IMR-90 (cell line): ENCODE data around the gene TAGLN3. TPM values are rescaled to one million over a fixed set of nuclear protein-coding genes. Genes with fewer than 3 reads are reported as not detected.

Experiments
- ATAC-seq: fragments of 200-7000 bp; cut with Tn5 transposase; 2 replicates; pipeline ENCODE4 v1.9.1; 2020; ENCODE audit warnings: low read depth, mild to moderate bottlenecking, moderate library complexity
- BruUV-seq: library from RNA; stranded (reverse); fragments of 400-500 nt; replicated peaks from 2 replicates; lab custom pipeline; 2021; lab: Mats Ljungman, UMichigan
- CTCF ChIA-PET: fragments of 300-600 bp; formaldehyde crosslinking; extraction: SDS; loops from one replicate; lab custom pipeline; 2021; ENCODE audit warnings: antibody characterized with exemption; lab: Yijun Ruan, JAX
- POLR2A ChIA-PET: fragments of 300-600 bp; sonication (Branson Sonifier 250); formaldehyde crosslinking; loops from one replicate; lab custom pipeline; 2022; ENCODE audit warnings: antibody characterized with exemption; ENCODE audit not compliant: unreplicated experiment; lab: Charles Lee
- DNase-seq: peaks from one replicate; pipeline ENCODE4 v3.0.0; 2013
- H2AFZ ChIP-seq: replicated peaks from 2 replicates; pipeline ENCODE3; 2013; ENCODE audit warnings: low read length, mild to moderate bottlenecking; ENCODE audit not compliant: poor library complexity
- H2AK5ac ChIP-seq: 2 replicates; pipeline ENCODE4 v1.6.1; 2013; ENCODE audit warnings: low read depth, low read length, inconsistent platforms
- H2AK9ac ChIP-seq: replicated peaks from 2 replicates; pipeline ENCODE3; 2013; ENCODE audit warnings: mild to moderate bottlenecking, low read depth, low read length, moderate library complexity; ENCODE audit not compliant: poor library complexity
- H2BK120ac ChIP-seq: 2 replicates; pipeline ENCODE4 v1.6.1; 2013; ENCODE audit warnings: low read depth, low read length, inconsistent platforms
- H2BK15ac ChIP-seq: 3 replicates; pipeline ENCODE4 v1.6.1; 2013; ENCODE audit warnings: low read depth, low read length, inconsistent platforms
- H2BK20ac ChIP-seq: 2 replicates; pipeline ENCODE4 v1.6.1; 2013; ENCODE audit warnings: low read depth, mild to moderate bottlenecking, inconsistent platforms, low read length, moderate library complexity
- H2BK5ac ChIP-seq: 2 replicates; pipeline ENCODE4 v1.6.1; 2013; ENCODE audit warnings: mild to moderate bottlenecking, low read depth, low read length, inconsistent platforms; ENCODE audit not compliant: poor library complexity, severe bottlenecking
- H3K14ac ChIP-seq: replicated peaks from 2 replicates; pipeline ENCODE4 v1.6.1; 2013; ENCODE audit warnings: low read depth, low read length, inconsistent platforms
- H3K18ac ChIP-seq: 2 replicates; pipeline ENCODE4 v1.6.1; 2013; ENCODE audit warnings: low read depth, low read length, control low read depth
- H3K23ac ChIP-seq: 2 replicates; pipeline ENCODE4 v1.6.1; 2013; ENCODE audit warnings: low read depth, low read length, inconsistent platforms
- H3K27ac ChIP-seq: 2 replicates; pipeline ENCODE4 v1.5.1; 2013; ENCODE audit warnings: mild to moderate bottlenecking, control low read depth, low read length; ENCODE audit not compliant: insufficient read depth
- H3K27me3 ChIP-seq: 2 replicates; pipeline ENCODE4 v1.6.1; 2013; ENCODE audit warnings: low read length; ENCODE audit not compliant: control insufficient read depth, insufficient read depth
- H3K36me3 ChIP-seq: 2 replicates; pipeline ENCODE4 v1.6.1; 2013; ENCODE audit warnings: low read length, mixed read lengths; ENCODE audit not compliant: control insufficient read depth, insufficient read depth
- H3K4ac ChIP-seq: 2 replicates; pipeline ENCODE4 v1.6.1; 2013; ENCODE audit warnings: low read depth, low read length, inconsistent platforms
- H3K4me1 ChIP-seq: 2 replicates; pipeline ENCODE4 v1.6.1; 2013; ENCODE audit warnings: low read length, mixed read lengths; ENCODE audit not compliant: control insufficient read depth, insufficient read depth
- H3K4me2 ChIP-seq: 2 replicates; pipeline ENCODE4 v1.6.1; 2013; ENCODE audit warnings: low read depth, mild to moderate bottlenecking, control low read depth, low read length, moderate library complexity
- H3K4me3 ChIP-seq: 2 replicates; pipeline ENCODE4 v1.5.1; 2013; ENCODE audit warnings: low read depth, mild to moderate bottlenecking, control low read depth, low read length, moderate library complexity; ENCODE audit not compliant: insufficient read depth
- H3K56ac ChIP-seq: 2 replicates; pipeline ENCODE4 v1.6.1; 2013; ENCODE audit warnings: low read length, inconsistent platforms; ENCODE audit not compliant: insufficient read depth; ENCODE audit errors: extremely low read depth
- H3K79me1 ChIP-seq, 2 experiments: 2 replicates each; pipeline ENCODE4 v1.6.1; 2013; ENCODE audit warnings: low read length in 2 of 2, inconsistent platforms in 1 of 2, low read depth in 1 of 2
- H3K9ac ChIP-seq: 2 replicates; pipeline ENCODE4 v1.6.1; 2013; ENCODE audit warnings: low read depth, low read length, control low read depth
- H3K9me1 ChIP-seq: 2 replicates; pipeline ENCODE4 v1.6.1; 2013; ENCODE audit warnings: low read length, inconsistent platforms; ENCODE audit not compliant: insufficient read depth
- H3K9me3 ChIP-seq: 2 replicates; pipeline ENCODE4 v1.6.1; 2013; ENCODE audit warnings: low read length; ENCODE audit not compliant: control insufficient read depth, insufficient read depth
- H4K20me1 ChIP-seq: 2 replicates; pipeline ENCODE4 v1.6.1; 2013; ENCODE audit warnings: low read length, inconsistent platforms; ENCODE audit not compliant: insufficient read depth
- H4K5ac ChIP-seq: 2 replicates; pipeline ENCODE4 v1.6.1; 2013; ENCODE audit warnings: mild to moderate bottlenecking, low read depth, low read length, control low read depth
- H4K8ac ChIP-seq, 2 experiments: 2 replicates each; pipeline ENCODE4 v1.6.1; 2013; ENCODE audit warnings: low read depth in 2 of 2, low read length in 2 of 2, control low read depth in 1 of 2, inconsistent platforms in 1 of 2
- H4K91ac ChIP-seq: 2 replicates; pipeline ENCODE4 v1.6.1; 2013; ENCODE audit warnings: low read depth, low read length, inconsistent platforms; ENCODE audit not compliant: insufficient read depth
- BHLHE40 ChIP-seq: fragments of 150-350 bp; IDR thresholded peaks from 2 replicates; pipeline ENCODE4 v1.6.1; 2016; ENCODE audit warnings: mild to moderate bottlenecking, low read depth, low read length
- CEBPB ChIP-seq: IDR thresholded peaks from 2 replicates; pipeline ENCODE4 v1.6.1; 2012; ENCODE audit warnings: low read depth, low read length, improper control_type of control experiment
- CHD1 ChIP-seq: IDR thresholded peaks from 2 replicates; pipeline ENCODE4 v1.6.1; 2012; ENCODE audit warnings: low read depth, low read length, improper control_type of control experiment
- MXI1 ChIP-seq: IDR thresholded peaks from 2 replicates; pipeline ENCODE4 v1.6.1; 2012; ENCODE audit warnings: low read depth, mild to moderate bottlenecking, low read length, moderate library complexity, borderline replicate concordance
- NFE2L2 ChIP-seq: fragments of 150-350 bp; IDR thresholded peaks from 2 replicates; pipeline ENCODE4 v1.6.1; 2016; ENCODE audit warnings: low read depth, mild to moderate bottlenecking, low read length
- POLR2A ChIP-seq: IDR thresholded peaks from 2 replicates; pipeline ENCODE4 v1.6.1; 2012; ENCODE audit warnings: mild to moderate bottlenecking, low read depth, low read length
- RAD21 ChIP-seq: IDR thresholded peaks from 2 replicates; pipeline ENCODE4 v1.6.1; 2012; ENCODE audit warnings: low read length, improper control_type of control experiment
- SMC3 ChIP-seq: fragments of 150-350 bp; IDR thresholded peaks from 2 replicates; pipeline ENCODE4 v1.6.1; 2016; ENCODE audit warnings: low read depth, mild to moderate bottlenecking, antibody characterized with exemption, low read length, moderate library complexity
- WGBS, 2 experiments: methylation state at CpG; one replicate each; pipeline versions ENCODE4 v1.1.5 to v1.1.7; 2013; ENCODE audit warnings: missing lambda C conversion rate in 2 of 2; ENCODE audit not compliant: insufficient read length in 1 of 2; ENCODE audit errors: extremely low coverage in 2 of 2; 5-methylcytosine and 5-hydroxymethylcytosine counted together
- dilution Hi-C: fragments of 300-500 bp; cut with HindIII; formaldehyde crosslinking; loops from one replicate; pipeline ENCODE4 v1.14.3; 2018; ENCODE audit warnings: low sequenced_read_pairs; ENCODE audit not compliant: unreplicated experiment
- in situ Hi-C: fragments of 300-500 bp; cut with MboI; formaldehyde crosslinking; loops from 3 replicates; pipeline ENCODE4 v1.14.3; 2019; ENCODE audit warnings: low sequenced_read_pairs, inconsistent platforms, mixed read lengths
- intact Hi-C: fragments of 100-400 bp; cut with micrococcal nuclease; formaldehyde crosslinking; loops from 2 replicates; pipeline ENCODE4 v1.10.0; 2022
- polyA plus RNA-seq, 3 experiments: library from polyadenylated mRNA; depleted of rRNA; stranded (reverse); fragments of >200 nt; gene quantifications; 2 replicates each; pipeline ENCODE4 v1.2.3, GENCODE V29; 2012; ENCODE audit warnings: low replicate concordance in 1 of 3
- total RNA-seq: library from RNA; depleted of rRNA; stranded (reverse); fragments of >200 nt; gene quantifications from 2 replicates; pipeline ENCODE4 v1.2.3, GENCODE V29; 2012
- TF ChIP-seq, protein P1 (sequence below): conservative IDR thresholded peaks from 2 replicates; pipeline ENCODE4 v1.5.1; 2012; ENCODE audit warnings: mild to moderate bottlenecking, low read depth, low read length, improper control_type of control experiment
- TF ChIP-seq, protein P2 (sequence below): fragments of 150-350 bp; IDR thresholded peaks from 2 replicates; pipeline ENCODE4 v1.6.1; 2016; ENCODE audit warnings: low read depth, mild to moderate bottlenecking, low read length, moderate library complexity, borderline replicate concordance
- TF ChIP-seq, protein P3 (sequence below): fragments of 150-350 bp; IDR thresholded peaks from 2 replicates; pipeline ENCODE4 v1.6.1; 2017; ENCODE audit warnings: mild to moderate bottlenecking, antibody characterized with exemption, low read length, low read depth

TAGLN3 gene
- total and polyA plus RNA-seq, 2 of the 4 experiments (the other 2 are of a cell fraction), result 3.2 to 7.7 TPM

DNA sequence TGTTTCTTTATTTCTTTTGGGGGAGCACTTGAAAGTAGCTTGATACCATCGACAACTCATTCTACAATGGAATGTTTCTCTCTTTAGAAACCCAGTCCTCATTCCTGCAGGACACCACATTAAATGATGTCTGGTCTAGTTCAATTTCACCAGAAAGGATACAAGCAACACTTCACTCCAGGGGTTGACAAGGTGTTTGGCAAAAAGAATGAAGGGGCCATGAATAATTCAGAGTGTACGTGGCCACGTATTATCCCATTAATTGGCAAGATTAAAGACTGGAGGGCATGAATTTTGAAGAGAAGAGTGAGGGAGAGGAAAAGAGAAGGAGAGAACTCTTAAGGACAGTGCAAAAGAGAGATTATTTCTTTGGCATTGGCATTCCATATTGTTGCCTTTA, 36.5 kb downstream of the TAGLN3 start:
- POLR2A ChIA-PET, result no interaction called here

More for the DNA sequence above, 36.5 kb downstream of the TAGLN3 start:
- dilution Hi-C loops, result no loop called here
- no peaks in the 10 kb centered on the region for H3K9me1 ChIP-seq
- H3K4me2 ChIP-seq, result no peak overlapping the region
- H2AK9ac ChIP-seq, result no peak overlapping the region
- ATAC-seq (no peak), DNase-seq (no peak)
- no peaks in the 10 kb centered on the region for H3K27me3 ChIP-seq
- no peak for TF ChIP-seq POLR2A
- TF ChIP-seq SMC3, result no peak
- TF ChIP-seq CEBPB, result no peak
- TF ChIP-seq MXI1, result no peak
- no peak for TF ChIP-seq RAD21
- TF ChIP-seq, protein P1, sequence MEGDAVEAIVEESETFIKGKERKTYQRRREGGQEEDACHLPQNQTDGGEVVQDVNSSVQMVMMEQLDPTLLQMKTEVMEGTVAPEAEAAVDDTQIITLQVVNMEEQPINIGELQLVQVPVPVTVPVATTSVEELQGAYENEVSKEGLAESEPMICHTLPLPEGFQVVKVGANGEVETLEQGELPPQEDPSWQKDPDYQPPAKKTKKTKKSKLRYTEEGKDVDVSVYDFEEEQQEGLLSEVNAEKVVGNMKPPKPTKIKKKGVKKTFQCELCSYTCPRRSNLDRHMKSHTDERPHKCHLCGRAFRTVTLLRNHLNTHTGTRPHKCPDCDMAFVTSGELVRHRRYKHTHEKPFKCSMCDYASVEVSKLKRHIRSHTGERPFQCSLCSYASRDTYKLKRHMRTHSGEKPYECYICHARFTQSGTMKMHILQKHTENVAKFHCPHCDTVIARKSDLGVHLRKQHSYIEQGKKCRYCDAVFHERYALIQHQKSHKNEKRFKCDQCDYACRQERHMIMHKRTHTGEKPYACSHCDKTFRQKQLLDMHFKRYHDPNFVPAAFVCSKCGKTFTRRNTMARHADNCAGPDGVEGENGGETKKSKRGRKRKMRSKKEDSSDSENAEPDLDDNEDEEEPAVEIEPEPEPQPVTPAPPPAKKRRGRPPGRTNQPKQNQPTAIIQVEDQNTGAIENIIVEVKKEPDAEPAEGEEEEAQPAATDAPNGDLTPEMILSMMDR, result no peak
- TF ChIP-seq CHD1, result no peak
- no peak for TF ChIP-seq BHLHE40
- TF ChIP-seq, protein P2, sequence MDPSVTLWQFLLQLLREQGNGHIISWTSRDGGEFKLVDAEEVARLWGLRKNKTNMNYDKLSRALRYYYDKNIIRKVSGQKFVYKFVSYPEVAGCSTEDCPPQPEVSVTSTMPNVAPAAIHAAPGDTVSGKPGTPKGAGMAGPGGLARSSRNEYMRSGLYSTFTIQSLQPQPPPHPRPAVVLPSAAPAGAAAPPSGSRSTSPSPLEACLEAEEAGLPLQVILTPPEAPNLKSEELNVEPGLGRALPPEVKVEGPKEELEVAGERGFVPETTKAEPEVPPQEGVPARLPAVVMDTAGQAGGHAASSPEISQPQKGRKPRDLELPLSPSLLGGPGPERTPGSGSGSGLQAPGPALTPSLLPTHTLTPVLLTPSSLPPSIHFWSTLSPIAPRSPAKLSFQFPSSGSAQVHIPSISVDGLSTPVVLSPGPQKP, result no peak
- no peak for TF ChIP-seq NFE2L2
- TF ChIP-seq, protein P3, sequence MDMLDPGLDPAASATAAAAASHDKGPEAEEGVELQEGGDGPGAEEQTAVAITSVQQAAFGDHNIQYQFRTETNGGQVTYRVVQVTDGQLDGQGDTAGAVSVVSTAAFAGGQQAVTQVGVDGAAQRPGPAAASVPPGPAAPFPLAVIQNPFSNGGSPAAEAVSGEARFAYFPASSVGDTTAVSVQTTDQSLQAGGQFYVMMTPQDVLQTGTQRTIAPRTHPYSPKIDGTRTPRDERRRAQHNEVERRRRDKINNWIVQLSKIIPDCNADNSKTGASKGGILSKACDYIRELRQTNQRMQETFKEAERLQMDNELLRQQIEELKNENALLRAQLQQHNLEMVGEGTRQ, result no peak
- H3K4ac ChIP-seq, result no peak overlapping the region
- no peak overlapping the region for H2BK15ac ChIP-seq
- peaks cover 1% of the 10 kb centered on the region; the same call in 1 of the 2 replicates for H3K4me1 ChIP-seq
- H2AK5ac ChIP-seq, result no peak overlapping the region
- H3K56ac ChIP-seq, result no peak overlapping the region
- no peaks in the 10 kb centered on the region for H3K9me3 ChIP-seq
- H3K23ac ChIP-seq, result no peak overlapping the region
- H3K18ac ChIP-seq, result no peak overlapping the region
- no peak overlapping the region for H3K9ac ChIP-seq
- BruUV-seq, result no TSS peak
- H3K14ac ChIP-seq, result no peak overlapping the region
- H4K8ac ChIP-seq, result no peak overlapping the region
- no peak overlapping the region for H3K27ac ChIP-seq
- in situ Hi-C loops, result no loop called here
- no peak overlapping the region for H2BK5ac ChIP-seq
- intact Hi-C loops, result no loop called here
- H4K5ac ChIP-seq, result no peak overlapping the region
- H2AFZ ChIP-seq, result no peak overlapping the region
- H3K36me3 ChIP-seq, result no peaks in the 10 kb centered on the region
- no peak overlapping the region for H2BK120ac ChIP-seq
- no peaks in the 10 kb centered on the region for H4K20me1 ChIP-seq
- WGBS, 2 experiments, result no CpG with 5 or more reads among the region's 3 CpGs
- CTCF ChIA-PET, result interaction anchor here (1.2 kb wide), 1 partner anchor 8 kb away, joined by 4 read pairs; no protein-coding TSS in a partner anchor
- no peaks in the 10 kb centered on the region for H3K79me1 ChIP-seq
- no peak overlapping the region for H4K91ac ChIP-seq
- H2BK20ac ChIP-seq, result no peak overlapping the region
- H3K4me3 ChIP-seq, result no peak overlapping the region
